CD14-positive monocyte (primary cell): Measurements from ENCODE around the gene VRK3. TPM values are rescaled to one million over a fixed set of nuclear protein-coding genes. Genes with fewer than 3 reads are reported as not detected.

Experiments
- DNase-seq, 3 donors: peaks; one replicate each; pipeline ENCODE4 v3.0.0-alpha.2; 2011 to 2022
- H2AFZ ChIP-seq: 2 replicates; pipeline ENCODE4 v1.6.0; 2012; ENCODE audit warnings: mild to moderate bottlenecking, low read depth, low read length, inconsistent platforms; ENCODE audit not compliant: insufficient read depth, poor library complexity, severe bottlenecking
- H3K27ac ChIP-seq, 2 donors: 1 replicate in 1 of 2; 2 replicates in 1 of 2; pipeline ENCODE4 v1.5.1; 2012 to 2013; ENCODE audit warnings: low read length in 2 of 2, control low read depth in 1 of 2, inconsistent platforms in 1 of 2, low read depth in 1 of 2, mild to moderate bottlenecking in 1 of 2
- H3K27me3 ChIP-seq, 2 donors: one replicate each; pipeline versions ENCODE4 v1.6.0 to v1.6.1; 2011 to 2013; ENCODE audit warnings: low read length in 2 of 2; ENCODE audit not compliant: control insufficient read depth in 2 of 2, insufficient read depth in 2 of 2
- H3K36me3 ChIP-seq, 2 donors: replicated peaks in 1 of 2; 1 replicate in 1 of 2; 2 replicates in 1 of 2; pipeline versions ENCODE4 v1.5.1 to v1.6.1; 2012 to 2013; ENCODE audit warnings: low read length in 2 of 2, control low read depth in 1 of 2, inconsistent platforms in 1 of 2, mild to moderate bottlenecking in 1 of 2; ENCODE audit not compliant: insufficient read depth in 2 of 2, control insufficient read depth in 1 of 2
- H3K4me1 ChIP-seq, 2 donors: 1 replicate in 1 of 2; 2 replicates in 1 of 2; pipeline versions ENCODE4 v1.5.1 to v1.6.1; 2012 to 2013; ENCODE audit warnings: low read length in 2 of 2, control low read depth in 1 of 2, inconsistent platforms in 1 of 2, mild to moderate bottlenecking in 1 of 2, moderate library complexity in 1 of 2; ENCODE audit not compliant: insufficient read depth in 2 of 2, control insufficient read depth in 1 of 2
- H3K4me2 ChIP-seq: replicated peaks from 2 replicates; pipeline ENCODE3; 2012; ENCODE audit warnings: low read length, moderate library complexity, mild to moderate bottlenecking; ENCODE audit not compliant: poor library complexity, severe bottlenecking; ENCODE audit errors: extremely low read depth
- H3K4me3 ChIP-seq, 3 experiments: fragments of 200-600 bp in 1 of 3; sonication (generic) in 1 of 3; replicated peaks in 1 of 3; 1 replicate in 2 of 3; 2 replicates in 1 of 3; pipeline ENCODE4 v1.5.1; 2011 to 2013; ENCODE audit warnings: low read length in 3 of 3, mild to moderate bottlenecking in 3 of 3, control low read depth in 2 of 3, low read depth in 2 of 3, inconsistent platforms in 1 of 3, moderate library complexity in 1 of 3
- H3K79me2 ChIP-seq: 2 replicates; pipeline ENCODE4 v1.6.0; 2012; ENCODE audit warnings: mild to moderate bottlenecking, control low read depth, inconsistent platforms, low read length, moderate library complexity; ENCODE audit not compliant: insufficient read depth
- H3K9ac ChIP-seq: 2 replicates; pipeline ENCODE4 v1.6.0; 2017; ENCODE audit warnings: low read length, mild to moderate bottlenecking; ENCODE audit not compliant: insufficient read depth, poor library complexity, severe bottlenecking
- H3K9me3 ChIP-seq, 2 donors: replicated peaks in 1 of 2; 1 replicate in 1 of 2; 2 replicates in 1 of 2; pipeline versions ENCODE4 v1.5.1 to v1.6.1; 2012 to 2013; ENCODE audit warnings: low read length in 2 of 2, control low read depth in 1 of 2; ENCODE audit not compliant: control insufficient read depth in 1 of 2, insufficient read depth in 1 of 2
- H4K20me1 ChIP-seq: 2 replicates; pipeline ENCODE4 v1.6.0; 2012; ENCODE audit warnings: mild to moderate bottlenecking, low read length, control low read depth, moderate library complexity; ENCODE audit not compliant: insufficient read depth
- H3K27ac Mint-ChIP-seq, 7 donors: one replicate each; pipeline ENCODE4 v1.8.0; 2020; ENCODE audit warnings: mild to moderate bottlenecking in 7 of 7, mixed read lengths in 7 of 7, moderate library complexity in 6 of 7, inconsistent platforms in 2 of 7
- H3K27me3 Mint-ChIP-seq, 3 donors: one replicate each; pipeline ENCODE4 v1.8.0; 2021 to 2022; ENCODE audit warnings: low read depth in 3 of 3, mild to moderate bottlenecking in 3 of 3, mixed read lengths in 3 of 3, moderate library complexity in 3 of 3, inconsistent platforms in 1 of 3
- H3K36me3 Mint-ChIP-seq, 2 donors: one replicate each; pipeline ENCODE4 v1.8.0; 2020; ENCODE audit warnings: mixed read lengths in 2 of 2, inconsistent platforms in 1 of 2, mild to moderate bottlenecking in 1 of 2
- H3K4me1 Mint-ChIP-seq: one replicate; pipeline ENCODE4 v1.8.0; 2020; ENCODE audit warnings: mild to moderate bottlenecking, mixed read lengths
- H3K4me3 Mint-ChIP-seq, 2 donors: one replicate each; pipeline ENCODE4 v1.8.0; 2020; ENCODE audit warnings: mild to moderate bottlenecking in 2 of 2, mixed read lengths in 2 of 2, moderate library complexity in 1 of 2
- H3K9me3 Mint-ChIP-seq, 7 donors: one replicate each; pipeline ENCODE4 v1.8.0; 2020 to 2022; ENCODE audit warnings: mixed read lengths in 7 of 7, mild to moderate bottlenecking in 6 of 7, moderate library complexity in 6 of 7, inconsistent platforms in 2 of 7
- WGBS: methylation state at CpG from one replicate; pipeline ENCODE4 v1.1.5; 2013; ENCODE audit warnings: missing lambda C conversion rate; ENCODE audit not compliant: insufficient coverage; 5-methylcytosine and 5-hydroxymethylcytosine counted together
- intact Hi-C, 2 donors: fragments of 100-400 bp; cut with micrococcal nuclease; formaldehyde crosslinking; loops; one replicate each; pipeline versions ENCODE4 v1.15.0 to v1.15.1; 2023
- polyA plus RNA-seq, 3 donors: library from polyadenylated mRNA; depleted of rRNA in 1 of 3; unstranded in 2 of 3; stranded (reverse) in 1 of 3; fragments of 300-500 nt in 2 of 3; fragments of >200 nt in 1 of 3; fragmentation: Illumina TruSeq in 2 of 3; gene quantifications; 1 replicate in 2 of 3; 2 replicates in 1 of 3; pipeline ENCODE4 v1.2.3, GENCODE V29; 2012 to 2021
- TF ChIP-seq, protein P1 (sequence below): fragments of 200-600 bp; IDR thresholded peaks from one replicate; pipeline ENCODE4 v1.8.0; 2022; ENCODE audit warnings: antibody characterized with exemption, mild to moderate bottlenecking

The VRK3 gene
- polyA plus RNA-seq, 3 donors, result 42.8 to 47.3 (median 46.8) TPM

DNA sequence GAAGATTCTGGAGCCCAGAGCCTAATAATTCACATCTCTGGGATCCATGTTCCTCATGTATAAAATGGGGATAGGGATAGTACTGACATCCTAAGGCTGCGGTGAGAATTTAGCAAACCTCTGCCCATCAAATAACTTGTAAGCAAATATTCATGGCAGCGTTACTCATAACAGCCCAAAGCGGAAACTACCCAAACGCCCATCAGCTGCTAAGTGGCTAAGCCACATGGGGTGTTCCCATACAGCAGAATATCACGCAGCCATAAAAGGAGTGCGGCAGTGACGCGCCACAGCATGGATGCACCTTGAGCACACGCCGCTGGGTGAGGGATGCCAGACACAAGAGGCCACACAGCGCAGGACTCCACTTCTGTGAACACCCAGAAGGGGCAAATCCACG is 19.7 kb downstream of the VRK3 start:
- H3K9ac ChIP-seq, result no peak overlapping the region
- no peaks in the 10 kb centered on the region for H3K79me2 ChIP-seq
- intact Hi-C loops, result no loop called here
- Mint-ChIP-seq H3K9me3 (no peaks in the 10 kb centered on the region), H3K4me3 (no peak overlapping the region), H3K27ac (no peak overlapping the region), H3K4me1 (peaks cover 27% of the 10 kb centered on the region), H3K36me3 (peaks cover 78 to 93% of the 10 kb centered on the region in 2 donors), H3K27me3 (peaks cover 0 to 3% (median 0%) of the 10 kb centered on the region in 3 donors)
- no peak overlapping the region for H3K4me2 ChIP-seq
- H3K4me3 ChIP-seq, result no peak overlapping the region
- peaks cover 76% of the 10 kb centered on the region for H4K20me1 ChIP-seq
- no peak overlapping the region for H3K27ac ChIP-seq
- no peak overlapping the region for H2AFZ ChIP-seq
- H3K27me3 ChIP-seq, result no peaks in the 10 kb centered on the region
- TF ChIP-seq, protein P1, sequence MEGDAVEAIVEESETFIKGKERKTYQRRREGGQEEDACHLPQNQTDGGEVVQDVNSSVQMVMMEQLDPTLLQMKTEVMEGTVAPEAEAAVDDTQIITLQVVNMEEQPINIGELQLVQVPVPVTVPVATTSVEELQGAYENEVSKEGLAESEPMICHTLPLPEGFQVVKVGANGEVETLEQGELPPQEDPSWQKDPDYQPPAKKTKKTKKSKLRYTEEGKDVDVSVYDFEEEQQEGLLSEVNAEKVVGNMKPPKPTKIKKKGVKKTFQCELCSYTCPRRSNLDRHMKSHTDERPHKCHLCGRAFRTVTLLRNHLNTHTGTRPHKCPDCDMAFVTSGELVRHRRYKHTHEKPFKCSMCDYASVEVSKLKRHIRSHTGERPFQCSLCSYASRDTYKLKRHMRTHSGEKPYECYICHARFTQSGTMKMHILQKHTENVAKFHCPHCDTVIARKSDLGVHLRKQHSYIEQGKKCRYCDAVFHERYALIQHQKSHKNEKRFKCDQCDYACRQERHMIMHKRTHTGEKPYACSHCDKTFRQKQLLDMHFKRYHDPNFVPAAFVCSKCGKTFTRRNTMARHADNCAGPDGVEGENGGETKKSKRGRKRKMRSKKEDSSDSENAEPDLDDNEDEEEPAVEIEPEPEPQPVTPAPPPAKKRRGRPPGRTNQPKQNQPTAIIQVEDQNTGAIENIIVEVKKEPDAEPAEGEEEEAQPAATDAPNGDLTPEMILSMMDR, result no peak
- WGBS, result 98% methylated on average over 10 of the region's 12 CpGs
- no peak for DNase-seq
- H3K36me3 ChIP-seq, result peaks cover 71 to 93% of the 10 kb centered on the region in 2 donors
- no peaks in the 10 kb centered on the region for H3K9me3 ChIP-seq
- peaks cover 21 to 37% of the 10 kb centered on the region in 2 donors for H3K4me1 ChIP-seq

DNA sequence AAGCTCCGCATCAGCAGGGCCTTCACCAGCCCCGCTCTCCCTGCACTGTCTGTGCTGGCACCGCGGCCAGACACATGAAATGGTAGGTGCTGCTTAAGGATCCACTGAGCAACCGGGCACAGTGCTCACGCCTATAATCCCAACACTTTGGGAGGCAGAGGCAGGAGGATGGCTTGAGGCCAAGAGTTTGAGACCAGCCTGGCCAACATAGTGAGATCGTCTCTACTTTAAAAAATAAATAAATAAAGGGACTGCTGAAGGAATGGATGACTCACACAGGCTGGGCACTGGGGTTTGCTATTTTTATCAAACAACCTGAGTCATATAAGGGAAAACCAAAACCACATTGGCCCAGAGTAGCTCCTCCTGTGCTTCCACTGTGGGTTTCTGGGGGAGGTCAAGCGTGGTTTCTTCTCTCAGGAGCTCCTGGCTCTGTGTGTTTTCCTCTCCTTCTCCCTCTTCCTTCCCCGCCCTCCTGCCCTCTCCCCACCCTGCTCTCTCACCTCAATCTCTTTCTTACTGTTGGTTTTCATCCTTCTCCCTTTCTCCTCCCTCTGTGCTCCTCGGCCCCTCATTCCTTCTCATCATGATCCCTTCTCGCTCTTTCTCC is 21.3 kb downstream of the VRK3 start:
- no peak overlapping the region for H3K4me2 ChIP-seq
- peak in 2 of 3 donors; percentile 35 to 63 for DNase-seq
- peaks cover 0 to 3% (median 0%) of the 10 kb centered on the region in 3 donors for H3K27me3 Mint-ChIP-seq

More for the DNA sequence above, 21.3 kb downstream of the VRK3 start:
- peak overlapping the region in 5 of 7 donors; percentile 12 to 84 (median 47) for H3K27ac Mint-ChIP-seq
- Histone ChIP-seq H2AFZ (no peak overlapping the region), H3K27ac (no peak overlapping the region), H3K9ac (peak overlapping the region; percentile 35), H3K9me3 (no peaks in the 10 kb centered on the region), H3K27me3 (no peaks in the 10 kb centered on the region), H3K4me1 (peaks cover 21 to 38% of the 10 kb centered on the region in 2 donors), H3K4me3 (no peak overlapping the region), H3K79me2 (no peaks in the 10 kb centered on the region), H3K36me3 (peaks cover 74 to 97% of the 10 kb centered on the region in 2 donors), H4K20me1 (peaks cover 82% of the 10 kb centered on the region)
- intact Hi-C loops, result no loop called here
- peaks cover 27% of the 10 kb centered on the region for H3K4me1 Mint-ChIP-seq
- peaks cover 84 to 98% of the 10 kb centered on the region in 2 donors for H3K36me3 Mint-ChIP-seq
- WGBS, result 58% methylated on average over 8 of the region's 11 CpGs
- H3K4me3 Mint-ChIP-seq, result peak overlapping the region in 1 of 2 donors; percentile 65
- TF ChIP-seq, protein P1, result no peak
- no peaks in the 10 kb centered on the region for H3K9me3 Mint-ChIP-seq
